Measurements from ENCODE around the gene TGFBI.

Gene TGFBI

DNA sequence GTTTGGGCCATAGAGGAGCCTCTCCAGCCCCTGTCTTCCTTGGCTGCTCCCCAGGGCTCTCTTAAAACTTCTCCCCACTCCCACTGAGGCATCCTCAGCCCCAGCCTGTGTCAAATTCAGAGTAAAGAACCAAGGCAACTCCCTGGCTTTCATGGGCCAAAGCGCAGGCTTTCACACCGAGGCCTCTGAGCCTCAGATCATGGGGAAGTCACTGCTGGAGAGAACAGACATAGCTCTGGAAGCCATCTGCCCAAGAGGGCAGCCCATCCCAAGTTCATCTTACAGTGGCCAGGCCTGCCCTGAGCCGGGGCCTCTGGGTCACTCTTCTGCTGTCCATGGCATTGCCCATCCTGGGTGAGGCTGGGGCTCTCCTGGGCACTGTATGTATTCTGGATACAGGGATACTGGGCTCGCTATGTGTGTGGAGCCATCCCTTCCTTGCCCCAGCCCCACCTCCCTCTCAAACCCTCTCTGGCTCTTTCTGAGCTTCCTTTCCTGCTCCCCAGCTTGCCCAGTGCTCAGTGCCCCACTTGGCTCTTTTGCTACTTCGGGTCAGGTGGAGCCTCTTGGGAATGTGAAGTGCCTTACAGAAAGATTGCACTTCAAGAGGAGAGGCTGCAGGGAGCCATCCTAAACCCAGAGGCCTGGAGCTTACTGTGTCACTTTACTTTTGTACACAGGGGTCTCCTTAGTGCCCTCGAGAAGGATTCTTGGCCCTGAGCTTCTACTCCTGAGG is 33.0 kb downstream of the TGFBI start:
- in situ Hi-C loops (cut with MboI; ENCODE audit: low sequenced_read_pairs): loop anchor here (25.0 kb wide), 1 partner anchor 99 kb away; the partner anchor contains the start of gene LECT2

DNA sequence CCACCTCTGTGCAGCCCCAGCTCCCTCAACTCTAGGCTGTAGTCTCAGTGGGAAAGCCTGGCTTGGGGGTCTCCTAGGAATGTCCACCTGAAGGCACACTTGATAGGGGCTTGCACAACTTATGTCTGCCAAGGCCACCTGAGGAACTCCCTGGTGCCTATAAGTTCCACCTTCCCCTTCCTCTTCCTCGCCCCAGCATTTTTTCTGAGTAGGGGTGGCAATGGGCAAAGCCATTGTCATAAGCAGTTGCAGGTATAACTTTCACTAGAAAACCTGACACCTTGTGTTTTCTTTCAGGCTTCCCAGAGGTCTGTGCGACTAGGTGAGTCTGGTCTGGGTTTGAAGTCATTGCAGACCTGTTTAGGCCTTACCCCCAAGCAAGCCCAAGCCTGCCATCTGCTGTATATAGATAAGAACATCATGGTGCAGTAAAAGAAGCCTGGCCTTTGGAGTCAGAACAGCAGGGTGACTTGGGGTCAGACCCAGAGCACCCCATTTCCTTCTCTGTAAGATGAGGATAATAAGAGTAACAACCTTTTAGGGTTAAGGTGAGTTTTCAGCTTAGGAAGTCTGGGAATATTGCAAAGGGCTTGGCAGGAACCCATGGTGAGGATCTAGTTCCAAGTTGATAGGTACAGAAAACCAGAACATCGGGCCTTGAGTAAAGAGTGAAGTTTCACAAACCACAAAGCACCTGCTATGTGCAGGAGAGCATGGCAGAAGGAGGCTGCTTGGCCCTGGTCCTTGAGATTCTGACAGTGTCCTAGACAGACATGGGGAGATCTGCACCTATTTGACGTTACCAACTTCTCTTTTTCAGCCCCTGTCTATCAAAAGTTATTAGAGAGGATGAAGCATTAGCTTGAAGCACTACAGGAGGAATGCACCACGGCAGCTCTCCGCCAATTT is 33.8 kb downstream of the TGFBI start:
- in situ Hi-C loops (cut with MboI; ENCODE audit: low sequenced_read_pairs): loop anchor here (25.0 kb wide), 1 partner anchor 100 kb away; the partner anchor contains the start of gene LECT2

DNA sequence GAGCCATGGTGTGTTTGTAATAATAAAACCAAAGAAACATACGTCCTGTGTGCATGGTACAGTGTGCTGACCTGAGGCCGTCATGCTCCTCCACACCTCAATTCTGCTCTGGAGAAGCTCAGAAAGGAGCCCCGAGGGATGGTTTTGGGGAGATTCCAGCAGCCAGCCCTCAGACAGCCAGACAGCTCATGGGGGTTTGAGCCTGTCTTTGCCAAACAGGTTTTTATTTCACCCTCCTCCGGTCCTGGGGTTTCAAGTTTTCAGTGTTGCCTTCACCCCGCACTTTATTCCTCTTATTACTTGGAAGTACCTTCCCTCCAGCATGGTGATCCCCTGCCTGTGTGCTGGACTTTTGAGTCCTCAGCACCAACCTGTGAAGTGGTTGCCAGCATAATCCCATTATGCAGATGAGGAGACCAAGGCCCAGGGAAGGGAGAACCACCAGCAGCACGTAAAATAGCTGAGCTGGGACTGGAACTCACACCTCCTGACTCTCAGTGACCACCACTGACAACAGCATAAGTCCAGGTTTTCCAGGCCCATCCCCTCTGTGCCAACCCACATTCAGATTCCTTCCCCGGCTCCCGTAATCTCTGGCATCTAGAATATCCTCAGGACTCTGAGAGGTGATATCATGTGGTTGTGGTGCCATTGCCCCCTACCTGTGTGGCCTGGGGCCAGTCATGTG is 35.1 kb downstream of the TGFBI start:
- in situ Hi-C loops (cut with MboI; ENCODE audit: low sequenced_read_pairs): loop anchor here (25.0 kb wide), 1 partner anchor 102 kb away; the partner anchor contains the start of gene LECT2

DNA sequence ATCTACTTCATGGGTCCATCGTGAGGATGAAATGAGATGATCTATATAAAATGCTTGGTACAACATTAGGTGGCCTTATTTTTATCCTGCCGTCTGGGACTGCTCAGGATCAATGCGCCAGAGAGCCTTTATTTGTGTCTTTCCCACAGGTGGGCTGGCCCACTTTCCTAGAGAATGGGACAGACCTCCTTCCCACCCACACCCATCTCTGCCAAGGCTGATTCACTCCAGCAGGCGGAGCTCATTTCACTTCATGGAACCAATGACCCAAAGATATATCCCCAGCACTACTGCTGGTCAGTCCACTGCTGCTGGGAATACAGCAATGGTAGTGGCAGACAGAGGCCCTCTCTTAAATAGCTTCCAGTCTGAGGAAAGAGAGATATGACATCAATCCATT is 35.7 kb downstream of the TGFBI start:
- in situ Hi-C loops (cut with MboI; ENCODE audit: low sequenced_read_pairs): loop anchor here (25.0 kb wide), 1 partner anchor 102 kb away; the partner anchor contains the start of gene LECT2

DNA sequence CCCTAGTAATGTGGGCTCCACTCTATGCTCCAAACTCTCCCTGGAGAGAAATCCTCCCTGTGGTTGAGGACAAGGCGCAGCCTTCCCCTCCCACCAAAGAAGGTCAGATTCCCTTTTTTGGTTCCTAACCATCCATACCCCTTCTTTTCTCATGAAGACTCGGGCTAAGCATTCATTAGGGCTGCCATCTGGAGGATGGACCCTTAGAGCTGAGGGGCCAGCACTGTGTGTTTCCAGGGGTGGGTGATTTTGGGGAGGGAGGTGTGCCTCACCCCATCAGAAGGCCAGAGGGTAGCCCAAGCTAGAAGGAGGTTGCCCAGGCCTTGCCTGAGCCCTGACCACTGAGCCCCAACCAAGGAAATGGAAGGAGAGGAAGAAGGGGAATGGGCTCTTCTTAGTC is 36.8 kb downstream of the TGFBI start:
- in situ Hi-C loops (cut with MboI; ENCODE audit: low sequenced_read_pairs): loop anchor here (25.0 kb wide), 1 partner anchor 103 kb away; the partner anchor contains the start of gene LECT2

DNA sequence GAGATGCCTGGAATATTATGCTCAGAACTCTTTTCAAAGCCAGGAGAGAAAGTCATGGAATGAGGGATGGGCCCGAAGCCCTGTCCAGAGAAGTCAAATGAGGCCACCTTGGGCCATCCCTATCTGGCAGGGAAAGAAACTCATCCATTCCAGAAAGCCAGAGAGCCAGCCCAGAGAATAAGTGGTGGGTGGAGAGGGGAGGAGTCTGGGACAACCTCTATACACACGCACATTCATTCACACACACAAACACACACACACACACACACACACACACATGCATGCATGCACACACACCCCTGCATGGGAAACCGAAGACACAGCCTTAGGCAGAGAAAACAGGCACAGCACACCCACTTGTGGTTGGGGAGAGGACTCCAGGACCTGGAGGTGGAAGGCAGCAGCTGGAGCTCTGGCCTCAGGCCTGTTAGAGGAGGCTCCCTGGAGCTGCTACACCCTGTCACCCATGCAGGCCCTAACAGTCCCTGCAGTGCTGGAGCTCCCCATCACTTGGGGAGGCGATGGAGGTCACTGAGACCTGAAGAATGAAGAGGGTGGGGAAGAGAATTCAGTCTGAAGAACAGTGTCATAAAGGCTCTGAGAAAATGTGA is 38.0 kb downstream of the TGFBI start:
- in situ Hi-C loops (cut with MboI; ENCODE audit: low sequenced_read_pairs): loop anchor here (25.0 kb wide), 1 partner anchor 104 kb away; the partner anchor contains the start of gene LECT2

DNA sequence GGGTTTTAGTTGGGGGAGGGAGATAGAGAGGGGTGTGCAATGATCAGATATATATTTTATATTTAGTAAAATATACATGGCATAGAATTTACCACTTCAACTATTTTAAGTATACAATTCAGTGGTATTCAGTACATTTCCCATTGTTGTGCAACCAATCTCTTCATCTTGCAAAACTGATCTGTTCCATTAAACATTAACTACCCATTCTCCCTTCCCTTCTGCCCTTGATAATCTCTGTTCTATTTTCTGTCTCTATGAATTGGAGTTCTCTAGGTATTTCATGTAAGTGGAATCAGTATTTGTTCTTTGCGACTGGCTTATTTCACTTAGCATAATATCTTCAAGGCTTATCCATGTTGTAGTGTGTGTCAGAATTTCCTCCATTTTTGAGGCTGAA is 38.6 kb downstream of the TGFBI start:
- in situ Hi-C loops (cut with MboI; ENCODE audit: low sequenced_read_pairs): loop anchor here (25.0 kb wide), 1 partner anchor 105 kb away; the partner anchor contains the start of gene LECT2

DNA sequence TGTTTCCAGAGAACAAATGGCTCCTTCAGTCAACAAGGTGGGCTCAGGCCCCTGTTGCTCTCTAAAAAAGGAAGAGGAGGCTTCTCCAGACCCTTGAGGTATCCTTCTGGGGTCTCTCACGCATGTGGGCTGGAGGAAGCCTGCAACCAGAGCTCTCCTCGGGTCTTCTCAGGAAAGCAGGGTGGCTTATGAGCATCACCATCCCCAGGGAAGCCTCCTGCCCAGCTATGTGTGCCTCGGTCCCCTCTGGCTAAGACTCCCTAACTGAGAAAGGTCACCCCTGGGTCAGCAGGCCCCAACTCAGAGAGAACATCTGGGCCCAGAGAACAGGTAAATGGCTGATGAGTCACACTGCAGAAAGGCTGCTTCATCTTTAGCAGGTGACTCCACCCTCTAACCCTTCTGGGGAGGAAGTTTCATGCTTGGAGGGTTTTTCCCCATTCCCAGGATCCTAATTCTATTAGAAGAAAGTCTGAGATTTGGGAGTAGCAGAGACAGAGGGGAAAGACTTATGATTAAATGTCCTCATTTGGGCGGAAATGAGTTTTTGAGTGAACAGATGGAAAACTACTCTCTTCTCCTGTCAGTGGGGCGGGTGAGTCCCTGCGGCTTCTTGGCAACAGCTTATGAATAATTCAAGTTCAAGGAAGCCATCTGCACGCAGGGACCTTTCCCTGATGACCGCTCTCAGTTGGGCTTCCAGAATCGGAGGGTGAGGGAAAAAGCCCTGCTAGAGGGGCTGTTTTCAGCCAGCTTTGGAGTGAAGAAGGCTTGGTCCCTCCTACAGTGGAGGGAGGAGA is 41.9 kb downstream of the TGFBI start:
- in situ Hi-C loops (cut with MboI; ENCODE audit: low sequenced_read_pairs): loop anchor here (25.0 kb wide), 1 partner anchor 108 kb away; the partner anchor contains the start of gene LECT2

DNA sequence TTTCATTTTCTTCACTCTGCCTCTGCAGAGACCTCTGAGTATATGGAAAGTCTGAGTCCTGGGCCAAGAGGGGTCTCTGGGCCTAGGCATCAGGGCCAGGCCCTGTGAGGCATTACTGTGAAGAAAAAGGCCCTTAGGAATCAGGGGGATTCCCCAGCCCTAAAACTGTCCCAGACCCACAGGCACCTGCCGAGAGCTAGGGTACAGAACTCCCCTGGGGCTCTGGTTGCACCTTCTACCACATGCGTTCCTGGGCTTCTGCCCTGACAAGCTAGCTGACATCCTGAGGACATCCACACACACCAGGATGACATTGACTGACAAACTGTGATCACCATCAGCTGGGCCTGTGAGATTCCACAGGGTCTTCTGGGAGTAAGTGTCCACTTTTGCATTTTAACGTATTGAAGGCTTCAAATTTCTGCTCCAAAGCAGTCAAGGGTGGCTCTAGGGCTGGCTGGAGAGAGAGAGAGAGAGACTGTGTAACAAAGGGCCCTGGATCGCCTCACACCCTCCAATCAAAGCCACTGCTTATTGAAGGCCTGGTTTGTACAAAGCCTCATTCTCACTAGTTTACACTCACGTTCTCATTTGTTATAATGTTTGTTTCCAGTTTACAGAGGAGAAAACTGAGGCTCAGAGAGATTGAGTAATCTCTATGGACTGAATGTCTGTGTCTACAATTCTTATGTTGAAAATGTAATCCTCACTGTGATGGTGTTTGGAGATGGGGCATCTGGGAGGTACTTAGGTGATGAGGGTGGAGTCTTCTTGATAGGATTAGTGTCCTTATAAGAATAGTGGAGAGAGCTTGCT is 45.1 kb downstream of the TGFBI start:
- in situ Hi-C loops (cut with MboI; ENCODE audit: low sequenced_read_pairs): loop anchor here (25.0 kb wide), 1 partner anchor 112 kb away; the partner anchor contains the start of gene LECT2

DNA sequence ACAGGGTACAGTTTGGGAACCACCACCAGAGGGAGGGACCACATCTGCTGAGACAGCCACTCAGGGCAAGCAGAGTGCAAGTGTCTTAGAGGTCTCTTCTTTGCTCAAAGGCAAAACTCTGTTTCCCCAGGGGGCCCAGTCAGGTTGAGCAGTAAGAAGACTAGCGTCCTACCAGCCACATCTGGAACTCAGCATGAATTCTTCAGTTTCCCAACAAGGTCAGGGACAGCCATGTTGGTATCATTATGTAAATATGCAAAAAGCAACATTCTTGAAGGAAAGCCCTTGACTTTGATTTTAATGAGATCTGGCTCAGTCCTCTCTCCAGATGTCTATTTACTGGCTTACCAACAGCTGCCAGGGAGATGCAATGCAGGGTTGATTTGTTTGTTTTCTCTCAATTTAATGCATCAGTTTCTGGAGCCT is 46.7 kb downstream of the TGFBI start:
- in situ Hi-C loops (cut with MboI; ENCODE audit: low sequenced_read_pairs): no loop called here

DNA sequence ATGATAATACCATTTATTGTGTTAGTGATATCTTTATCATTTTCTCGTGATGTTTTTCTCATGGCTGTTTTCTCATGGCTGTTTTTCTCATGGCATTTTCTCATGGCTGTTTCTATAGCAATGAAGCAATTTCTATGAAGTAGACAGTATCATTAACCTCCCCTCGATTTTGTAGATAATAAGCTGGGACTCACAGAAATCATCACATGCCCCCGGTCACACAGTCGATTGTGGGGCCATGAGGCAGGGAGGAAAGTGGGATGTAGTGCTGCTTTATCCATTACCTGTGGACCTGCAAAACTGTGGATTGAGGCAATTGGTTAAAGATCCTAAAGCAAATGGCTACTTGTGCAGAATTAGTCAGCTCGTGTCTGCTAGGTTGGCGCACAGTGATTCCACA is 47.3 kb downstream of the TGFBI start:
- in situ Hi-C loops (cut with MboI; ENCODE audit: low sequenced_read_pairs): no loop called here

DNA sequence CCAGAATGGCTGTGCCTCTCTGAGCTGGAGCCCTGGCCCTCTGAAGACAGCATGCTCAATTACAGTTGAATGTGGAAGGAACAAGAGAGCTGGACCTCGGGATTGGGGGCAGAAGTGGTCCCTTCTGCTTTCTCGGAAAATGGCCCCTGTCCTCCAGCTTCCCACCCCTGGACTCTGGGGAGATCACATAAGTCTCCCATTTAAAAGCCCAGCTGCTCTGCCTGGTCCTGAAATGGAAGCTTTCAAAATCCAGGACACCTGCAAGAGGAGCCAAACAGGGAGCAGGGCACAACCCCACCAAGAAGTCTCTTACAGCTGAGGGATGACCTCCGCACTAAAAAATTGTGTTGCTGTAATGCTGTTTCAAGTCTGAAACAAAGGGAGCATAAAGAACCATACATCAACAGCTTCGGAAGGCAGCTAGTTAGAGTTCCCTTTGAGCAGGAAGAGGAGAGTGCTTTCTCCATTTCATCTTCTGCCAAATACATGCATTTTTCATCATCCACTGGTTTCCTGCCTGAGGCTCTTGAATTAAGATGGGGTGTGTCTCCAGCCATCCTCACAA is 48.2 kb downstream of the TGFBI start:
- in situ Hi-C loops (cut with MboI; ENCODE audit: low sequenced_read_pairs): no loop called here

DNA sequence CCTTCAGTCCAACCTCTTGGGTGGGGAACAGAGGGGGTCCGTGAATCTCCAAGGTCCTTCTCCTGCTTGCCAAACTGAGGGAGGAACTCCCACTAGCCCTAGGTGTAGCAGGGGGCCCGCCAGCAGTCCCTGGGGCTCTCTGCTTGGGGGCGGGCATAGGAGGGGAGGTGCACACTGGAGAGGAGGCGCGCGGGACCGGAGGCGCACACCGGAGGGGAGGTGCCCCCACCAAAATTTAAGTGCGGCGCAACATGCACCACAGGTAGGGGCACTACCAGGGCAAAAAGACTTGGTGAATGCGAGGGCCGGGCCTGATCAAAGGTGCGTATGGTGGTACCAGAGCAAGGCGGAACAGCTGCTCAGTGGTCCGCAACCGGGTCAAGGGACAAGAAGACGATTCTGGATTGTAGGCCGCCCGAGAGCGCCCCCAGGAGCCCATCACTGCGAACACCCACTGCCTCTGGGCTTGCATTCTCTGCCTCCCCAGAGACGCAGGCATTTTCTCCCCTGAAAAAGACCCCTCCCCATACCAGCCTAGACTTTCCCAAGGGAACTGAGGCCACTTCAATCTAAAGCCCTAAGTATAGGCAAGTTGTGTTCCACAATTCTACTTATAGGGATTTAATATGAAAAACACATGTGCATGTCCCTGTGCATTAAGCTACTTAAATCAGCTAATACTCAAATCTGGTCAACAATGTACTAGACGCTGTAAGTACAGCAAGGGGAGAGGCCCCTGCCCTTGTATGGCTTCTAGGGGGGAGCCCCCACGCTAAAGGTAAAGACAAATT is 50.6 kb downstream of the TGFBI start:
- in situ Hi-C loops (cut with MboI; ENCODE audit: low sequenced_read_pairs): no loop called here

DNA sequence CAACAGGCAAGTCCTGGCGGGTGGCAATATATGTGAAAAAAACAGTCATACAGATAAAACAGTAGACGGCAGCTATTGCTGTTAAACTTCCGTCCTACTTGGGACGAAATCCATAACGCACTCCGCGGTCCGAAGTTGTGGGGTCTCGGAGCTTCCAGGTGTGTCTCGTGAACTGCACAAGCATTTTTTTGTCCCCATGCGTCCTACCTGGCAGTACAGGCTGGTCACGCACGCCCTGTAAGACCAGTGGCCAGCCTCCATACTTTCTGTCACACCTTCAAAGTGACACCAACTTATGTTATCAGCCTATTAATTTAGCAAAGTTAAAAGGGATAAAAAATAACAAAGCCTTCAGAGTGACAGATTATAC is 51.3 kb downstream of the TGFBI start:
- in situ Hi-C loops (cut with MboI; ENCODE audit: low sequenced_read_pairs): no loop called here

DNA sequence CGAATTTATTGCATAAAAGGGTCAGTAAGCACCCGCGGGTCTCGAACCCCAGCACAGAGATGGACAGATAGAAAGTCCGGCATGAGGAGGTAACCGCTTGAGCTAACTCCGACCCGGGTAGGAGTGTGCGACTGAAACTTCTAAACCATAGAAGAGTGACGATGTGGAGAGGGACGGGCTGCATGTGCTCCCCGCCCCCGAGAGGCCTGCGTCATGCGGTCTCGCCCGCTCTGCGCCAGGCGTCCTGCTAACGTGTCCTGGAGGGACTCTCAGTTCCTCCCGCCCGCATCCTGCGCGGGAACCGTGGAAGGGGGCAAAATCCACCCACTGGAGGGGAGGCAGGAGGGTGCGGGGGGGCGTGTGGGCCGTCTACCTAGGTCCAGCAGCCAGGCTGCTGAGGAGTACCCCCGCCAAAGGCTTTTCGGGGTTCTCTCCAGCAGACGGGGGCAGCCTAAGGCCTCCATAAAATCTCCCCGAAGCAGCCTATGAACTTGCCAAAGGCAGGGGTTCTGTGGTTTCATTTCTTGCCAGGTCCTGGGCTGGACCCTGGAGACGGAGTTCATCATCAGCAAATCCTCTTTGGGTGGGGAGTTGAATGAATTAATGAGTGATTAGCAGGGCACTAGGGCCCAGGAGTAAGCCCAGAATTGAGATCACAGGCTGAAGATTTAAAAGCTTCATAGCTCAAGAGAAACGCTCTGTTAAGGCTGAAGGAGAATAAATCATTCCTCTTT is 51.9 kb downstream of the TGFBI start:
- in situ Hi-C loops (cut with MboI; ENCODE audit: low sequenced_read_pairs): no loop called here

DNA sequence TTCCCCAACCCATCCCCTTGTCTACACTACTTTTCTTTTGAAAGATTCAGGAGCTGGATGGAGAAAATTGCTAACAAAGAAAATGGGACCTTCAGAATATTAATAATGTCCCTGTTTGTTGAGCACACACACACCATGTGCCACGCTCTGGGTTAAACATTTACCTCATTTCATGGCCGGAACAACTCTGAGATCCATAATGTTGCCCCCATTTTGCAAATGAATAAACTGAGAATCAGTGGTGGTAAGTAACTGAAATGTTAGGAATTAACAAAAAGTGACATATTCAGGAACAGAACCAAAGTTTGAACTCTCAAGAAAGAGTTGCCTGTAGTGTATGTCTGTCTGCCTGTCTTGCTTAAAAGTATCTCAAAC is 52.4 kb downstream of the TGFBI start:
- in situ Hi-C loops (cut with MboI; ENCODE audit: low sequenced_read_pairs): no loop called here

Measured in HL-60/S4 treated with retinoic acid at 250 ng/mL for 4 days and 3 days (cell line).